WERI-Rb-1 (cell line): ENCODE measurements around the gene SULT1A2.
"Not testable (repeated sequence)": the region's sequence is repeated elsewhere in the genome, so short reads cannot be mapped to it uniquely, and the experiment has no call there.

Source experiments
- DNase-seq: peaks from one replicate; pipeline ENCODE4 v3.0.0-alpha.2; 2020
- H3K27ac ChIP-seq: fragments of 250-450 bp; sonication (Bioruptor Pico); 2 replicates; pipeline ENCODE4 v1.5.1; 2020; ENCODE audit warnings: mild to moderate bottlenecking, moderate library complexity
- H3K27me3 ChIP-seq: fragments of 250-450 bp; sonication (Bioruptor Pico); 2 replicates; pipeline ENCODE4 v1.5.1; 2021; ENCODE audit warnings: mild to moderate bottlenecking, low read depth, moderate library complexity; ENCODE audit not compliant: insufficient read depth, severe bottlenecking
- H3K36me3 ChIP-seq: fragments of 250-450 bp; sonication (Bioruptor Pico); 2 replicates; pipeline ENCODE4 v1.5.1; 2020; ENCODE audit warnings: mild to moderate bottlenecking, moderate library complexity
- H3K4me3 ChIP-seq: 2 replicates; pipeline ENCODE4 v1.5.1; 2011; ENCODE audit warnings: low read depth, mild to moderate bottlenecking, control low read depth, low read length
- H3K9me3 ChIP-seq: fragments of 250-450 bp; sonication (Bioruptor Pico); 2 replicates; pipeline ENCODE4 v1.5.1; 2021; ENCODE audit warnings: mild to moderate bottlenecking, moderate library complexity; ENCODE audit not compliant: severe bottlenecking
- TF ChIP-seq, protein P1 (sequence below): IDR thresholded peaks from 2 replicates; pipeline ENCODE4 v1.5.1; 2011; ENCODE audit warnings: low read depth, mild to moderate bottlenecking, control low read depth, inconsistent platforms, low read length

SULT1A2 gene

DNA sequence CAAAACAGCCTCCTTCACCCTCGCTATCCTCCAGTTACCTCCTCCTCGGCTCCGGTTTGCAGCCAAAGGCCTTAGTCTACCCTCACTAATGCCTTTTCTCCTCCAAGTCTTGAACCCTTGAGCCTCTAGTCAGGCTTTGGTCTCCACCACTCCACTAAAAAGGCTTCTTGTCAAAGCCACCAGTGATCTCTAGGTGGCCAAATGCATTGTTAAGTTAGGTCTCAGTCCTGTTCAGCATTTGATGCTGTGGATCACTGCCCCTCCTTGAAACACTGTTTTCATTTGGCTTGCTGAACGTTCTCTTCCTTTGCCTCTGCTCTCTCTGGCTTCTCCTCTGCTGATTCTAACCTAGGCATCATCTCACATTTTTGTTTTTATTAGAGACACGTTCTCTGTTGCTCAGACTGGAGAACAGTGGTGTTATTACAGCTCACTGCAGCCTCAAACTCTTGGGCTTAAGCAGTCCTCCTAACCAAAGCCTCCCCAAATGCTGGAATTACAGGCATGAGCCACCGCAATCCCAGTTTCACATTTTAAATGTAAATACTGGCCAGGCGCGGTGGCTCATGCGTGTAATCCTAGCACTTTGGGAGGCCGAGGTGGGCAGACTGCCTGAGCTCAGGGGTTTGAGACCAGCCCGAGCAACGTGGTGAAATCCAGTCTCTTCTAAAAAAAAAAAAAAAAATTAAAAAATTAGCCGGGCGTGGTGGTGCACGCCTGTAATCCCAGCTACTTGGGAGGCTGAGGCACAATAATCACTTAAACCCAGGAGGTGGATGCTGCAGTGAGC is 42.0 kb downstream of the SULT1A2 start:
- Histone ChIP-seq H3K36me3 (peaks cover 29% of the 10 kb centered on the region), H3K27me3 (no peaks in the 10 kb centered on the region), H3K4me3 (peak overlapping the region; percentile 30), H3K27ac (no peak overlapping the region), H3K9me3 (no peaks in the 10 kb centered on the region)
- no peak for DNase-seq
- TF ChIP-seq, protein P1, sequence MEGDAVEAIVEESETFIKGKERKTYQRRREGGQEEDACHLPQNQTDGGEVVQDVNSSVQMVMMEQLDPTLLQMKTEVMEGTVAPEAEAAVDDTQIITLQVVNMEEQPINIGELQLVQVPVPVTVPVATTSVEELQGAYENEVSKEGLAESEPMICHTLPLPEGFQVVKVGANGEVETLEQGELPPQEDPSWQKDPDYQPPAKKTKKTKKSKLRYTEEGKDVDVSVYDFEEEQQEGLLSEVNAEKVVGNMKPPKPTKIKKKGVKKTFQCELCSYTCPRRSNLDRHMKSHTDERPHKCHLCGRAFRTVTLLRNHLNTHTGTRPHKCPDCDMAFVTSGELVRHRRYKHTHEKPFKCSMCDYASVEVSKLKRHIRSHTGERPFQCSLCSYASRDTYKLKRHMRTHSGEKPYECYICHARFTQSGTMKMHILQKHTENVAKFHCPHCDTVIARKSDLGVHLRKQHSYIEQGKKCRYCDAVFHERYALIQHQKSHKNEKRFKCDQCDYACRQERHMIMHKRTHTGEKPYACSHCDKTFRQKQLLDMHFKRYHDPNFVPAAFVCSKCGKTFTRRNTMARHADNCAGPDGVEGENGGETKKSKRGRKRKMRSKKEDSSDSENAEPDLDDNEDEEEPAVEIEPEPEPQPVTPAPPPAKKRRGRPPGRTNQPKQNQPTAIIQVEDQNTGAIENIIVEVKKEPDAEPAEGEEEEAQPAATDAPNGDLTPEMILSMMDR: no peak

DNA sequence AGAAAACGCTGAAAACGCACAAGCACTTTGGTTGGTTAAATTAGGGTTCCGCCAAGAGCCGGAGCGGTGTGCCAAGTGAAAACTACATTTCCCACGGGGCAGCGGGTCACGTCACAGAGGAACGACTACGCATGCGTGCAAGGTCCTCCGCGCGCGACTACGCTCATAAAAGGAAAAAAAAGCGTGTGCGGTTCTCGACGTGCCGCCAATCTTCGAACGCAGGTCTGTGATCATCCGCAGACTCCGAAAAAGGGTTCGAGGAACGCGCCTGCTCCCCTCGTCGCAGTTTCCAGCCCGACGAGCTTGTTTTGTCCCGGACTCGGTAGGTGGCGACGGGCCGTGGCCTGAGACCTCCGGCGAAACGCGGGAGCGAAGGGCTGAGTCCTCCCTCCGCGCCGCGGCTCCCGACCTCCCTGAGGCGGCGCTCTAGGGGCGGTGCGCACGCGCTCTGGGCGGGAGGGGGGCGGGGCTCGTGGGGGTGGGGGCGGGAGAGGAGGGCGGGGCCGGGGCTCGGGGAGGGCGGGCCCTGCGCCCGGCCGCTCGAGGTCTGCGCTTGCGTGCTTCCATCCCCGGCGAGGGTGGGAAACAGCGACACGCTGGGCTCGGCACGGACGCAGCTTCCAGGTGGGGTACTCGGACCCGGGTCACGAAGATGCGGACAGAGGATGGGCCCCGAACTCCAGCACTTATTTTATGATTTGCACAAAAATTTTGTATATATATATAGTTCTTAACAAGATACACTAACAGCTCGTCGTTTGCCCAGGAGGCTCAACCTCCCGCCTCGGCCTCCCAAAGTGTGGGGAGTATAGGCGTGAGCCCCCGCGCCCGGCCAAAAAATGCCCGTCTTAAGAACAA is 42.8 kb downstream of the SULT1A2 start, which contains the start of gene SGF29:
Gene SGF29 (plus strand): TSS at position 145 of the 858 bp plus-strand sequence. CDS start 27,150 bp downstream, outside the sequence.
- TF ChIP-seq, protein P1: peak; percentile 35; the same call in 1 of the 2 replicates
- peak within 1 kb of the TSS; percentile 100 for H3K27ac ChIP-seq
- peaks cover 22% of the 10 kb centered on the region for H3K36me3 ChIP-seq
- peak; percentile 89 for DNase-seq
- H3K4me3 ChIP-seq: peak within 1 kb of the TSS; percentile 79
- no peaks in the 10 kb centered on the region for H3K9me3 ChIP-seq
- H3K27me3 ChIP-seq: no peaks in the 10 kb centered on the region

DNA sequence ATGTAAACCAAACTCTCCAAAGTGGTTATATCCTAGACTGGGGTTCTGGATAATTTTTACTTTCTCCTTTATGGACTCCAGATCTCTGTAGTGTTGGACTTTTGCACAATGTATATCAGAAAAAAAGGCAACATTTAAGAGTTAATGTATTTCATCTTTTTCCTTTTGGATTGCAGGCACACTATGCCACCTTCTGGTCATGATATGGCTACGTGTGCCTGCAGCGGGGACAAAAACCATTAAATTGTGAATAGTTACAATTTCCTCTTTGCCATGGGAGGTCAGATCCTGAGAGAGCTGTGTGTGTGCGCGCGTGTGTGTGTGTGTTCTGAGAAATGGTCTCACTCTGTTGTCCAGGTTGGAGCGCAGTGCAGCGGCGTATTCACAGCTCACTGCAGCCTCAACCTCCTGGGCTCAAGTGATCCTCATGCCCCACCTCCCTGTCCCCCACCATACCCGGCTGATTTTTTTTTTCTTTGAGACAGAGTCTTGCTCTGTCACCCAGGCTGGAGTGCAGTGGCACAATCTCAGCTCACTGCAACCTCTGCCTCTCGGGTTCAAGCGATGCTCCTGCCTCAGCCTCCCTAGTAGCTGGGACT is 47.5 kb downstream of the SULT1A2 start:
- no peak overlapping the region for H3K4me3 ChIP-seq
- no peak overlapping the region for H3K27ac ChIP-seq
- no peaks in the 10 kb centered on the region for H3K9me3 ChIP-seq
- DNase-seq: no peak
- H3K27me3 ChIP-seq: no peaks in the 10 kb centered on the region
- TF ChIP-seq, protein P1: peak; percentile 42; the same call in 1 of the 2 replicates
- no peaks in the 10 kb centered on the region for H3K36me3 ChIP-seq

DNA sequence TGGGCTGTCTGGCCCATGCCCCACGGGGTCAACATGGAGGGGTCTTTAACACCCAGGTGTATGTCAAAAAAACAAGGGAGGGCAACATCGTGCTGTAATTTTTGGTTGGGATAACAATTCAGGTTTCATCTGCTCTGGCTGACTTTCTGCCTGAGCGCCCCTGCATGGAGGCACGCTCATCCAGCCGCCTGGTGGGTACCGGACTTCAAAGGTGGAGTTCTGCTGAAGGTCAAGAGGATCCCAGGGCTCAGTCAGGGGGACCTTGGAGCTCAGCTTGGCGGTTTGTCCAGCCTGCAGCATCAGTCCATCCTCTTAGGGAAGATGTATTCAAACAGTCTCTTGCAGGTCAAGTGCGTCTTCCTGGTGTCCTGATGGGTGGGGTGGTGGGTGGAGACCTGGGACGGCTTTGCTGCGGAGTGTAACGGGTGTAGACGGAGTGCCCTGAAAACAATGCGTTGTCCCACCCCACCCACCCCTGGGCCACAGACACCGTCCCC is 48.5 kb downstream of the SULT1A2 start:
- no peak for DNase-seq
- no peaks in the 10 kb centered on the region for H3K36me3 ChIP-seq
- H3K4me3 ChIP-seq: no peak overlapping the region
- TF ChIP-seq, protein P1: no peak
- H3K27ac ChIP-seq: no peak overlapping the region
- no peaks in the 10 kb centered on the region for H3K9me3 ChIP-seq
- no peaks in the 10 kb centered on the region for H3K27me3 ChIP-seq

DNA sequence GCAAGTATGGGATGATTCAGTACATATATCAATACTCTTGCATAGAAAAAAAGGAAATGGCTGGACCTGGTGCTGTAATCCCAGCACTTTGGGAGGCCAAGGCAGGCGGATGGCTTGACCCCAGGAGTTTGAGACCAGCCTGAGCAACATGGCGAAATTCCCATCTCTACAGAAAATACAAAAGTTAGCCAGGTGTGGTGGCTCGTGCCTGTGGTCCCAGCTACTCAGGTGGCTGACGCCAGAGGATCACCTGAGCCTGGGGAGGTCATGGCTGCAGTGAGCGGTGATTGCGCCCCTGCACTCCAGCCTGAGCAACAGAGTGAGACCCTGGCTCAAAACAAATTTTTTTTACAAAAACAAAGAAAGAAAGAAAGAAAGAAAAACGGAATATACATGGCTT is 50.2 kb downstream of the SULT1A2 start:
- H3K27ac ChIP-seq: no peak overlapping the region
- H3K36me3 ChIP-seq: no peaks in the 10 kb centered on the region
- no peaks in the 10 kb centered on the region for H3K9me3 ChIP-seq
- no peak for DNase-seq
- no peaks in the 10 kb centered on the region for H3K27me3 ChIP-seq
- no peak overlapping the region for H3K4me3 ChIP-seq
- TF ChIP-seq, protein P1: no peak

DNA sequence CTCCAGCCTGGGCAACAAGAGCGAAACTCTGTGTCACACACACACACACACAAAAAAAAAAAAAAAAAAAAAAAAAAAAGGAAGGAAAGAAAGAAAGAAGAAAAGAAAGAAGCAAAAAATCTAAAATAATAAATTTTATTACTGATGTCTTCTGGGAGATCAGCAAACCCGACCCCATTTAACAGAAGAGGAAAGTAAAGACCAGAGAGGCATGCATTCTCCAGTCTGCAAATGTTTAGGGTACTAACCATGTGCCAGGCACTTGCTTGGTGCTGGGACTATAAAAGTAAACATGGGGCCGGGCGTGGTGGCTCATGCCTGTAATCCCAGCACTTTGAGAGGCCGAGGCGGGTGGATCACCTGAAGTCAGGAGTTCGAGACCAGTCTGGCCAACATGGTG is 50.9 kb downstream of the SULT1A2 start:
- not testable (repeated sequence) for H3K36me3 ChIP-seq, H3K9me3 ChIP-seq, H3K27ac ChIP-seq, DNase-seq, H3K27me3 ChIP-seq, H3K4me3 ChIP-seq
